Naive B cell (primary cell): ENCODE results near the gene TPD52L1. TPM values are rescaled to one million over a fixed set of nuclear protein-coding genes. Genes with fewer than 3 reads are reported as not detected.

ENCODE experiments used
- ATAC-seq, 2 donors: fragments of 150-1000 bp; cut with Tn5 transposase; 2 replicates each; pipeline ENCODE4 v1.10.0; 2021; ENCODE audit warnings: low read depth in 2 of 2, mild to moderate bottlenecking in 2 of 2, moderate library complexity in 2 of 2
- DNase-seq: peaks from one replicate; pipeline ENCODE4 v3.0.0; 2022
- H3K27ac Mint-ChIP-seq, 6 donors: one replicate each; pipeline ENCODE4 v1.8.0; 2020 to 2022; ENCODE audit warnings: mild to moderate bottlenecking in 6 of 6, mixed read lengths in 6 of 6, moderate library complexity in 5 of 6, inconsistent platforms in 2 of 6
- H3K27me3 Mint-ChIP-seq, 3 donors: one replicate each; pipeline ENCODE4 v1.8.0; 2021 to 2022; ENCODE audit warnings: mixed read lengths in 3 of 3, mild to moderate bottlenecking in 1 of 3
- H3K36me3 Mint-ChIP-seq, 2 donors: one replicate each; pipeline ENCODE4 v1.8.0; 2020 to 2022; ENCODE audit warnings: mixed read lengths in 2 of 2, inconsistent platforms in 1 of 2, mild to moderate bottlenecking in 1 of 2
- H3K4me1 Mint-ChIP-seq, 3 donors: one replicate each; pipeline ENCODE4 v1.8.0; 2020 to 2022; ENCODE audit warnings: mixed read lengths in 3 of 3, inconsistent platforms in 1 of 3, mild to moderate bottlenecking in 1 of 3, moderate library complexity in 1 of 3
- H3K4me3 Mint-ChIP-seq, 8 donors: one replicate each; pipeline ENCODE4 v1.8.0; 2020 to 2022; ENCODE audit warnings: mild to moderate bottlenecking in 8 of 8, mixed read lengths in 8 of 8, moderate library complexity in 8 of 8, inconsistent platforms in 2 of 8
- H3K9me3 Mint-ChIP-seq, 7 donors: one replicate each; pipeline ENCODE4 v1.8.0; 2020 to 2022; ENCODE audit warnings: mixed read lengths in 7 of 7, mild to moderate bottlenecking in 5 of 7, inconsistent platforms in 2 of 7, moderate library complexity in 1 of 7
- polyA plus RNA-seq, 6 donors: library from polyadenylated mRNA; unstranded; fragments of 300-500 nt; fragmentation: Illumina TruSeq; gene quantifications; one replicate each; pipeline ENCODE4 v1.2.3, GENCODE V29; 2021; ENCODE audit warnings: low read depth in 6 of 6

The TPD52L1 gene
- polyA plus RNA-seq, 6 donors from 2014 or later: 3.7 TPM; not detected in 5

DNA sequence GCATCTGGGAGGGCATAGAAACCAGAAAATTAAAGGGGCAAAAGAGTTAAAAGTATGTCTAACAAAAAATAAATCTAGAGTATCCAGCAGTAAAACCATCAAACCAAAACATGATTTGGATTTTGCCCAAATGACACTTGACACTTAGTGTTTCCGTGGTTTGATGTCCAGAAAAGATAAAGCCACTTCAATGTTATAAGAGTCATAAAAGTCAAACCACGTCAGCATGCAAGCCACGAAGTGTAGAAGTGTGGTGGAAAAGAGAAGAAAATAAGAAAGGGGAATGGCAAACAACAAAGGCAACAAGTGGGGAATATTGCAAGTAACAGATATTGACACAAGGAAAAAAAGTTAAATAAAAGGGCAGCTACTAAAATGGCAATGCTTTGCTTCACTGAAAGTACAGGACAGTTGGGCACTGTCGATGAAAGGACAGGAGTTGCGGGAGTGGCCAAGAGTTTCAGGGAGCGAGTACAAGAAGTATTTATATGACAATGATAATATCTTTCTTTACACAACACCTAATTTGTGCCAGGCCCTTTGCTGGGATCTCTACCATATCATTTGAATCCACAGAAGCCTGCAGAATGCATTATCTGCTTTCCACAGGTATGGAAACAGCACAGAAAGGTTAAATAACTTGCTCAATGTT, 154.5 kb downstream of the TPD52L1 start:
- no peak overlapping the region for H3K27ac Mint-ChIP-seq
- peaks cover 0 to 8% of the 10 kb centered on the region in 2 donors for H3K36me3 Mint-ChIP-seq
- H3K27me3 Mint-ChIP-seq: peaks cover 22 to 47% (median 22%) of the 10 kb centered on the region in 3 donors
- peak overlapping the region in 1 of 8 donors; percentile 32 for H3K4me3 Mint-ChIP-seq
- H3K4me1 Mint-ChIP-seq: peaks cover 5 to 8% (median 7%) of the 10 kb centered on the region in 3 donors
- H3K9me3 Mint-ChIP-seq: peaks cover 0 to 2% (median 0%) of the 10 kb centered on the region in 7 donors
- ATAC-seq (no peak), DNase-seq (no peak)

DNA sequence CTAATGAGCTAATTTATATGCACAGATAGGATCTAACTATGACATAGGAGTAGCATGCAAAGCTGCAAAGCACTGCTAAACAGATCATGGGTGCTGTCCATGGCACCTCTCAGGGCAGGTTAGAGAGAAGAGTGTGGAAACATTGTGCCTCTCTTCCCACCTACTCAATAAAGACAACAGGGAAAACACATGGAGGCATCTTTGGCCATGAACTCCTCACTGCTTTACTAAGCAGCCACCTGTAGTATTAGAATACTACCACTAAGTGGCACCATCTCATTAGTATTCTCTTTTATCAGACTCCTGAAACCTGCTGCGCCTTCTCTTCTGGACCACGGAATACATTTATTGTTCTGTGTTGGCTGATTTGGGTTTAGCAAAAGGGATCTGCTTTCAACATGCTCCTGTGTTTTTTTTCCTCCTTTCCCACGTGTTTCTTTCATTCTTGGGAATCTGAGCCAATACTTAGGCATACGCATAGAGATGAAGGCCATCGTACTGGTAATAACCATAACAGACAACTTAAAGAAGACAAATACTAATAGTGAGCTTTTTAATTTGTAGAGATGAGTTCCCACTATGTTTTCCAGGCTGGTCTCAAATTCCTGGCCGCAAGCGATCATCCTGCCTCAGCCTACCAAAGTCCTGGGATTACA, 157.5 kb downstream of the TPD52L1 start:
- H3K4me3 Mint-ChIP-seq: no peak overlapping the region
- H3K27ac Mint-ChIP-seq: no peak overlapping the region
- H3K9me3 Mint-ChIP-seq: no peaks in the 10 kb centered on the region
- DNase-seq: peak; percentile 47
- peaks cover 9 to 33% (median 14%) of the 10 kb centered on the region in 3 donors for H3K27me3 Mint-ChIP-seq
- peaks cover 0 to 2% (median 0%) of the 10 kb centered on the region in 3 donors for H3K4me1 Mint-ChIP-seq
- peak; percentile 72 to 75 for ATAC-seq
- H3K36me3 Mint-ChIP-seq: no peaks in the 10 kb centered on the region

DNA sequence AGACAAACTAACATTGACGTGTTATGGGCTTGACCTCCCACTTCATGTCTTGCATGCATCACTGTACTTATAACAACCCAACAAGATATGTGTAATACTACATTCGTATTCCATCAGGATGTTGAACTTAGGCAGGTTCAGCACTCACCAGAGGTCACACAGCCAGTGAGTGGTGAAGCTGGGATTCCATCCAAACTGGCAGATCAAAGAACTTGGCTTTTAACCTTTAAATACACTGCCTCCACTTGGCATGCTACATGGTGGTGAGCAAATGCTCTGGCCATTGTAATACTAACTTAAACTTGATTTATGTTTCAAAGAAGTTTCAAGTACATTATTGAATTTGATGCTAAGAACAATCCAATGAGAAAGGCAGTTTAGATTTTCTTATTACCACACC, 158.9 kb downstream of the TPD52L1 start:
- Mint-ChIP-seq H3K9me3 (no peaks in the 10 kb centered on the region), H3K36me3 (no peaks in the 10 kb centered on the region), H3K4me1 (peaks cover 0 to 2% (median 0%) of the 10 kb centered on the region in 3 donors), H3K4me3 (no peak overlapping the region), H3K27ac (no peak overlapping the region), H3K27me3 (peaks cover 0 to 23% (median 7%) of the 10 kb centered on the region in 3 donors)
- ATAC-seq (no peak), DNase-seq (no peak)

DNA sequence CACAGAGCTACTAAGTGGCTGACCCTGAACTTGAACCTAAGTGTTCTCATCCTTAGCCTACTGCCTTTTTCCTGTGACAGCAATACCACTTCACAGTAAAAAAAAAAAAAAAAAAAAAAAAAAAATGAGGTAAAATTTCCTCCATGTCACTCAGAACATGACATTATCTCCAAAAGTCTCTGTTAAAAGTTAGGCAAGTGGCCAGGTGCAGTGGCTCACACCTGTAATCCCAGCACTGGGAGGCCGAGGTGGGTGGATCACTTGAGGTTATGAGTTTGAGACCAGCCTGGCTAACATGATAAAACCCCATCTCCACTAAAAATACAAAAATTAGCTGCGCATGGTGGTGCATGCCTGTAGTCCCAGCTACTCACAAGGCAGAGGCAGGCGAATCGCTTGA, 159.4 kb downstream of the TPD52L1 start:
- H3K36me3 Mint-ChIP-seq: no peaks in the 10 kb centered on the region
- no peak for DNase-seq
- no peak overlapping the region for H3K27ac Mint-ChIP-seq

More for the DNA sequence above, 159.4 kb downstream of the TPD52L1 start:
- Mint-ChIP-seq H3K4me3 (no peak overlapping the region), H3K4me1 (peaks cover 0 to 2% (median 0%) of the 10 kb centered on the region in 3 donors), H3K27me3 (peaks cover 0 to 20% (median 7%) of the 10 kb centered on the region in 3 donors), H3K9me3 (no peaks in the 10 kb centered on the region)
- no peak for ATAC-seq

Other genes starting within 250 kb of the TPD52L1 start
- not detected for gene RNF217, start 191.3 kb upstream of the TPD52L1 start, polyA plus RNA-seq
- gene HDDC2, start 148.2 kb downstream of the TPD52L1 start, polyA plus RNA-seq: 100 to 1,000 TPM in 3 of 6 donors, 10 to 100 TPM in 3; 79.1 to 137 (median 102) TPM